GM18520 (cell line): ENCODE data around the gene ZNF316.
"Not testable (repeated sequence)": the region's sequence is repeated elsewhere in the genome, so short reads cannot be mapped to it uniquely, and the experiment has no call there.

Source experiments
- ATAC-seq: cut with Tn5 transposase; IDR thresholded peaks from one replicate; pipeline ENCODE4 v1.9.1; 2021; ENCODE audit not compliant: unreplicated experiment

Gene ZNF316

DNA sequence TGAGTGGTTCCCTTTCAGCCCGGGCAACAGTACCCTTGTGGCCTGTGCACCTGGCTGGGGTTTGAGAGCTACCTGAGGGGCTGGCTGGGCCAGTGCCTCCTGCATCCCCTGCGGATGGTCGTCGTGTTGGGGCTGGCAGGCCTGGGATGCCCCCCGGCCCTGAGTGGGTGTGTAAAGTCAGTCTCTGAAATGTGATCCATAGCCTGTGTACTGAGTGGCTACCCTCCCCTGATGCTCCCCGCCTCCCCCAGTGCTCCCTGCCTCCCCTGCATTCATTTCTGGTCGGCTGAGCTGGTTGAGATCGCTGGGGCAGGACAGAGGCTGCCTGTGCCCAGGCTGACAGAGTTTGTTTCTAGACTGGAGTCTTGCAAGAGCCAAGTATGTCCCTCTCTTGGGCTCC, 9.3 kb downstream of the ZNF316 start:
- no peak for ATAC-seq

DNA sequence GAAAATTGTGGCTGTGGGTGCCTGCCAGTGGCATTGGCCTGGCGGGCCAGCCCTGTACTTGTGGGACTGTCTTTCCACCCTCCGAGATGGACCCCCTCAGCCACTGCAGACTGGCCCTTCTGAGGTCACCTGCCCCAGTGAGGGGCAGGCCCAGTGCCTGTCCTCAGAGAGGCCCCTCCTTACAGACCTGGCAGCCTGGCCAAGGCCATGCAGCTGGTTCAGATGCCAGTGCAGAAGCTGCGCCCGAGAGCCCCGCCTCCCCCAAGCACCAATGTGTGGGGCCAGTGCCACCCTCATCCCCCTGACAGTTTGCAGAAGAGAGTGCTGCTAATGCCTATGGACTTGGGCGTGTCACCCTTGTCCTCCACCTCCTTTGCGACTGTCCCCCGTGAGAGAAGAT, 10.0 kb downstream of the ZNF316 start:
- ATAC-seq, result no peak

DNA sequence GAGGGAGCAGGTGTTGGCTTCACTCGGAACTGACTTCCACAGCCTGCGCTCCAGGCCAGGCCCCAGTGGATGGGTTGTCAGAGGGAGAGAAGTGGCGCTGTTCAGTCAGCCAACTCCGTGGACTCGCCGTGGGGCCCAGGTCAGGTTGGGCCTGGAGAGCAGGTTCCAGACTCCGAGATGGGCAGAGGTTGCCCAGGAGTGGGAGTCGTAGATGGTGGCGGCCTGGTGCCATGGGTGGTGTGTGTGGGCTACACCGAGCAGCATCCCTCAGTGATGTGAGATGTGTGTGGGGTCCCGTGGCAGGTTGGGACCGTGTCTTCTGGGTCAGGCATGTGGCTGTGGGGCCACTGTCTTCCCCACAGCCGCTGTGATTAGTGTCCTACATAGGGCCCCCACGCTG, 10.4 kb downstream of the ZNF316 start:
- ATAC-seq, result no peak

DNA sequence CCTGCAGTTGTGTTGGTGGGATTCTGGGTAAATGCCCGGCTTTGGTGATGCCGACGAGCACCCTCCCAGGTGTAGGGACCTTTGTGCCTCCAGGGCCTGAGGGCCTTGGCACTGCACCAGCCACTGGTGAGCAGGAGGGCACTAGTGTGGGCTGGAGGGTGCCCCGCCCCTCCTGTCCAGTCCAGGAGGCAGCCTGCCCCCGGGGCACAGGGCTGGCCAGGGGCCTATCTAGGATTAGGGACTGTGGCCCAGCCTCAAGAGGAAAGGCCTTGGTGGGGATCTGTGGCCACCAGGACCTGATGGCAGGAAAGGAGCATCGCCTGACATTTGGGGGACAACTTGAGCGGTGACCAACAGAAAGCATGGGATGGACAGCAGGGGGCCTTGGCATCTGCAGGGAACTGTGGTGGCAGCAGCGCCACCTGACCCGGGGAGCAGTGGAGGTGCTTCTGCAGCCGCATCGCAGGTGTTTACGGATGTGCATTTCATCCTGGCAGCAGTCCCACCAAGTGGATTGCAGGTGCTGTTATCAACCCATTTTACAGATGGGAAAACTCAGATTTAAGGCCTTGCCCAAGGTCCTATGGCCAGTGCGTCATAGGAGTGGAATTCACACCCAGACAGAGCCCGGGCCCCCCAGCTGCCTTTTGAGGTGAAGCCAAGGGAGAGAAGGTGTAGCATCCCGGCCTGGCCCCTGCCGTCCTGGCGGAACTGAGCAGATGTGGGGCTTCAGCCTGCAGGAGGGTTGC, 11.1 kb downstream of the ZNF316 start:
- no peak for ATAC-seq

DNA sequence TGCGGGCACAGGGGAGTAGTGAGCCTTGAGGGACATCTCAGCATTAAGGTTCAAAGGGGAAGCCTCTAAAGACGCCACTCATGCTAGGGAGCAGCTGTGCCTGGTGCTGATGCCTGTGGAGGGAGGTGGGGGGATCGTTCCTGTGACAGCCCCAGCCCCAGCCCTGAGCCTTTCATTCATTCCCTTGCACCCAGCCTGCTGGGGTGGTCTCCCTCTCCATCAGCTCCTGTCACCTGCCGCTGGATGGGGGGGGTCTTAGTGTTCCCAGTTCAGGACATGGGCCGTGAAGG, 11.6 kb downstream of the ZNF316 start:
- no peak for ATAC-seq

DNA sequence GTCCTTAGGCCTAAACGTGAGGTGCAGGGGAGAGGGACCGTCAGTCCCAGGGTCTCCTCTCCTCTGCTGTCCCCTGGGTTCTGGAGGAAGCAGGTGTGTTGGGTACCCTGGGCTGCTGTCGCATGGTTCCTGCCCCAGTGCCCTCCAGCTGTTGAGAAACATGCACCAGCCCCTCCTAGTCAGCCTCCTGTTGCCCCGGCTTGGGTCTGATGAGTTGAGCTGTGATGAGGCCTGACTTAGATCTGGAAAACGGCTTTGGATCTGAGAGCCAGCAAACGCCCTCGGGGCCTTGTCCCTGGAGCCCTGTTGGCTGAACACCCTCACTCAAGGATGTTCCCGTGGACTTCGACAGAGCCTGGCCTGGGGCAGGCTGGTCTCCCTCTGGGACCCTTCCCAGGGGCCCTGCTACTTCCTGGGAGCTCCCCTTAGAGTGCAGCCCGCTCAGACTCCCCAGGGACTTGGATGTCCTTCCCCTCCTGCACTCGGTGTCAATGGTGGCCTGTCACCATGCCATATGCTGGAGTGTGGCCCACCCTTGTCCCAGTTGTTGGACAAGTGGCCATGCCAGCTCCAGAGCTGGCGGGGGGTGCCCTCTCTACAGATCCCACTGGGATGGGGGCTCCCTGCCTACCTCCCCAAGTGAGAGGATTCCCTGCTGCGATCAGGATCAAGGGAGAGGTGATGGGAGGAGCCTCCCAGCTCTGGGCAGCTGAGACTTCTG, 12.3 kb downstream of the ZNF316 start:
- ATAC-seq, result no peak

DNA sequence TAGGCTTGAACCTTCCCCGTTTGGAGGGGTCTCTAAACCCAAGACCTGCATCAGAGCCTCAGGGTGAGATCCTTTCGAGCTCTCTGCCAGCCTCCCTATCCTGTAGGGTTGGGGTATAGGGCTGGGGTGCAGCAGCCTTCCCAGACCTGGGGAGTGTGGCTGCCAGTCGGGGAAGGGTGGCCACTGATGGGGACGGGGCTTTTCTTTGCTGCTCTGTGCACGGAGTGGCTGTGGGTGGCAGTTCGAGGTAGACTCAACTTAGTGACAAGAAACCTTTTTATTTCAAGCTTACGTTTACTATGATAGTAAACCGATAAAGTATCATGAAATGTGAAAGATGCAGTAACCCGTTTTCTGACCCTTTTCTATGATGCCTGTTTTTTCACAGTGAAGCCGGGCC, 13.0 kb downstream of the ZNF316 start:
- no peak for ATAC-seq

DNA sequence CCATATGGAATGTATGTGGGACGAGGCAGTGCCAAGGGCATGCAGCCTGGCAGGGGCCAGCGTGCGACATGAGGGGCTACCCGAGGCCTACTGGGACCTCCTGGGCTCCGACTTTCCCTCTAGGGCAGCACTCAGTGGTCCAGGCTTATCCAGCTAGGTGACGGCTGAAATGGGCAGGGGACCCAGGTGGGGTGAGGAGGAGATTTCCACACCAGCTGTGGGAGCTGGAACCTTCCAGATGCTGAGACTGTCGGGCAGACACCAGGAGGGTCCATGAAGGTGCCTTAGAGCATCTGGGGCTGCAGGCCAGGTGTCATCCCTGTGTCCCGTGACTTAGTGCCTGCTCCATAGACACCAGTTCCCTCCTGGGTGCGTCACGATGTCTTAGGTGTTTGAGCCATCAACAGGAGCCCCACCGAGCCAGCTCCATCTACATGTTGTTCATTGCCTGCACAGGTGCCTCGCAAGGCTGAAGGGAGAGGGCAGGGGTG, 13.4 kb downstream of the ZNF316 start:
- no peak for ATAC-seq

DNA sequence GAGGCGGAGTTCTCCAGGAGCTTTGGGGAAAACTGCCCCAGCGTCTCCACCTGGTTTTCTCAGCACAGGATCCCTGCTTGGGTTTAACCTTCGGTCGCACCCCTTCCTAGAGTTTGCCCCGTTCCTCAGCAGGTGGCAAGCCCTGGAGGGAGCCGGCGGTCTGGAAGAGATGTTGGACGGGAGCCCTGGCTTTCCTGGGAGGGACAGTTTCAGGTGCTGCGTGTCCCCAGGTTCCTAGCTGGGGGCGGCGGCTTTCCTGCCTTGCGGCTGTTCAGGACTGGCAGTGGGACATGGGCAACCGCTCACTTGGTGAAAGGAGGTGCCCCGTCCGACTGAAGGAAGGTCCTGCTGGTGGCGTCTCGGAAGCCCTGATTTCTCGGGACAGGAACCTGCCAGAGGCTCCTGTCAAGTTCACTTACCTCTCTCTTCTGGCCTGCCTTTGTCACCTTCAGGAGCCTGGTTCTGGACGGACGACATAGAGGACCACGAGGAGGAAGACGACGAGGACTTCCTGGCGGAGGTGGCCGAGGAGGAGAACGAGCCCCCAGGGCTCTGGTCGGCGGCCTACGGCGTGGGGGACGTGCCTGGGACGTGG, 14.8 kb downstream of the ZNF316 start:
- ATAC-seq, result no peak

DNA sequence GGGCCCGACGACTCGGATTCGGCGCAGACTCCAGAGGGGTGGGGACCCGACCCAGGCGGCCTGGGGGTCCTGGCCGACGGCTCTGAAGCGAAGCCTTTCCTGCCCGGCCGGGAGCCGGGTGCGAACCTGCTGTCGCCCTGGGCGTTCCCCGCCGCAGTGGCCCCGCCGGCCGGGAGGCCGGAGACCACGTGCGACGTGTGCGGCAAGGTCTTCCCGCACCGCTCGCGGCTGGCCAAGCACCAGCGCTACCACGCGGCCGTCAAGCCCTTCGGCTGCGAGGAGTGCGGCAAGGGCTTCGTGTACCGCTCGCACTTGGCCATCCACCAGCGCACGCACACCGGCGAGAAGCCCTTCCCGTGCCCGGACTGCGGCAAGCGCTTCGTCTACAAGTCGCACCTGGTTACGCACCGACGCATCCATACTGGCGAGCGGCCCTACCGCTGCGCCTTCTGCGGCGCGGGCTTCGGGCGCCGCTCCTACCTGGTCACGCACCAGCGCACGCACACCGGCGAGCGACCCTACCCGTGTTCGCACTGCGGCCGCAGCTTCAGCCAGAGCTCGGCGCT, 15.4 kb downstream of the ZNF316 start:
- no peak for ATAC-seq

DNA sequence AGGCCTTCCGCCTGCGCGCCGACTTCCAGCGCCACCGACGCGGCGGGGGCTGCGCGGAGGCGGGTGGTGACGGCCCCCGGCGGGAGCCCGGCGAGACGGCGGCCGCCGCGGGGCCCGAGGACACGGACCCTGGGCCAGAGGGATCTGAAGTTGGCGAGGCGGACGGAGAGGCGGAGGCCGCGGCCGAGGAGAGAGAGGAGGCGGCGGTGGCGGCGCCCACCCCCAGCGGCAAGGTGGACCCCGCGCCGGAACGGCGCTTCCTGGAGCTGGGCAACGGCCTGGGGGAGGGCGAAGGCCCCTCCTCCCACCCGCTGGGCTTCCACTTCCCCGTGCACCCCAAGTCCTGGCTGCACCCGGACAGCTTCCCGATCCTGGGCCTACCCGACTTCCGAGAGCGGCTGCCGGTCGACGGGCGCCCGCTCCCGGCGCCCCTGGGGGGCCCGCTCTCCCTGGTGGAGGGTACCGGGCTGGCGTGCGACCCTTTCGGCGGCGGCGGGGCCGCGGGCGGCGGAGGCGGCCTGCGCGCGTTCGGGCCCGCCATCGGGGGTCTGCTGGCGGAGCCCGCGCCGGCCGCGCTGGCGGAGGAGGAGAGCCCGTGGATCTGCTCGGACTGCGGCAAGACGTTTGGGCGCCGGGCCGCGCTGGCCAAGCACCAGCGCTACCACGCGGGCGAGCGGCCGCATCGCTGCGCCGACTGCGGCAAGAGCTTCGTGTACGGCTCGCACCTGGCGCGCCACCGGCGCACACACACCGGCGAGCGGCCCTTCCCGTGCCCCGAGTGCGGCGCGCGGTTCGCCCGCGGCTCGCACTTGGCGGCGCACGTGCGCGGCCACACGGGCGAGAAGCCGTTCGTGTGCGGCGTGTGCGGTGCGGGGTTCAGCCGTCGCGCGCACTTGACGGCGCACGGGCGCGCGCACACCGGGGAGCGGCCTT, 16.2 kb downstream of the ZNF316 start:
- no peak for ATAC-seq

DNA sequence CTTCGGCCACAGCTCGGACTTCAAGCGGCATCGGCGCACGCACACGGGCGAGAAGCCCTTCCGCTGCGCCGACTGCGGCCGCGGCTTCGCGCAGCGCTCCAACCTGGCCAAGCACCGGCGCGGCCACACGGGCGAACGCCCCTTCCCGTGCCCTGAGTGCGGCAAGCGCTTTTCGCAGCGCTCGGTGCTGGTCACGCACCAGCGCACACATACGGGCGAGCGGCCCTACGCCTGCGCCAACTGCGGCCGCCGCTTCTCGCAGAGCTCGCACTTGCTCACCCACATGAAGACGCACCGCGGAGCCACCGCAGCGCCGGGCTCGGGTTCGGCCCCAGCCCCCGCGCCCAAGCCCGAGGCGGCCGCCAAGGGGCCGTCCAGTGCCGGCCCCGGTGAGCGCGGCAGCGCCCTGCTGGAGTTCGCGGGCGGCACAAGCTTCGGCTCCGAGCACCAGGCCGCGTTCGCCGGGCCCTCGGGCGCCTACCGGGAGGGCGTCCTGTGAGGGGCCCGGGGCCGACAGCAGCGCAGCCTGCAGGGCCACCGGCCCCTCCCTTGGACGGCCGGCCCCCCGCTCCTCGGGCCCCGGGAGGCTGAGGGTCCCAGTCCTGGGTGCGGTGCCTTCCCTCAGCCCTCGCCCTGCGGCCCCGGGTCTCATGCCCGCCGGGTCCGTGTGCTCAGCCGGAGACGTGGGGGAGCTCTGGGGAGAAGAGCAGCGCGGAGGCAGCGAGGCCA, 17.2 kb downstream of the ZNF316 start:
- no peak for ATAC-seq

DNA sequence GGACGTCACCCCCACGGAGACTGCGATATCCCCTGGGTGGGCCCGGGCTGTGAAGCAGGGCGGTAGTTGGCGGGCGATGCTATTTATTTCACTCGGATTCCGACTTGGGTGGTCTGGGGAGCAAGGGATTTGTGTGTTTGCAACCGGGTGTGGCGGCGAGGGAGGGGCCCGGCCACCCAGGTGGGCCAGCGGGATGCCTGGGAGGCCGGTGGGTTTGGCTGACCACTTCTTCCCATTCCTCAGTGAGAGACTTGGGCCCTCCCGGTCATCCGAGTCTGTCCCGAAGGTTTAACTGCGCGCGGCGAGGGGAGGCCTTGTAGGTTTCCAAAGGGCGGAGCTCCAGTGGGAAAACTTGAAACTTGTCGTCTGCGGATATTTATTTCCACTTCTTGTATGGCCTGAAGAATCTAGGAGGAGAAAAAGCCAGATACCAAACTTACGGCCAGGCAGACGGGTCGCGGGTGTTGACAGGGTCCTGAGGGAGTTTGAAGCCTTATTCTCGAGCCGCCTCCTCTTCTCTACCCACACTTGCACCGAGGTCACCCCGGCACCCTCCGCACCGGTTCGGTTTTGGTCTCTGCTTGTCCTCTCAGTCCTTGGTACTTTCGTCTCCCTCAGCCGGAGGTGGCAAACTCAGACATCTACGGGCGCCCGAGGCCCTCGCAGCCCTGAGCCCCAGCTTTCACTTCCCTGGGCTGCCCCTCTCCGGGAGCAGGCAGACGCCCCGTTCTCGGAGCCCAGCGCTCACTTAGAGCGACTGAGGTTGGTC, 17.9 kb downstream of the ZNF316 start:
- ATAC-seq, result no peak

DNA sequence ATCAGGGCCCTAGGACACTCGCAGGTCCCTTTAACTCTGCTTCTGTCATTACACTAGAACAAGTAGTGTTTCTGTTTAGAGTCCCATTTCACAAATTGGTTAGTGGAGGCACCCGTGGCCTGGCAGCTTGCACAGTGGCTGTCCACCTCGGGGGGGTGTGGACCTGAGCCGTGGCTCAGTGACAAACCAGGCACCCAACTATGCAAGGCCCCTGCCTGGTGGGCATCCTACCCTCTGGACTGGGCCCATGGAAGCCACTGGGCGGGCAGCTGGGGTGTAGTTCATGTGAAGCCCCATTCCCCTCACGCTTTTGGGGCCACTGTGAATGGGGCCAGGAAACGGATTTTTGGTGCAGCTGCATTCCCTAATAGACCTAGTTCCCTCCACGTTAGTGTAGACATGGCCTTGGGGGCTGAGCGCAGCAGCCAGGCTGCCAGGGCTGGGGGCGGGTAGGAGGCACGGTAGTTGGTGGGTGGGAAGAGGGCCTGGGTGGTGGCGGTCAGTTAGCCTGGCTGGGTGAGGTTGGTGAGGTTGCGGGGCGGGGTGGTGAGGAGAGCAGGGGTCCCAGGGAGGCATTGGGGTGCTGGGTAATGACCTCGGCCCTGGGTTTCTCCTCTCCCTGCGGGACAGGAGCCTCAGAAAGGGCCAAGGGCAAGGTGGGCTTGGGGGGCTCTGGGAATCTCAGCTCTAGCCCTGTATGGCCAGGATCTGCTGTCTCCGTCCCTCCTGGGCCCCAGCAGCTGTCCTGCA, 18.7 kb downstream of the ZNF316 start:
- ATAC-seq, result no peak

DNA sequence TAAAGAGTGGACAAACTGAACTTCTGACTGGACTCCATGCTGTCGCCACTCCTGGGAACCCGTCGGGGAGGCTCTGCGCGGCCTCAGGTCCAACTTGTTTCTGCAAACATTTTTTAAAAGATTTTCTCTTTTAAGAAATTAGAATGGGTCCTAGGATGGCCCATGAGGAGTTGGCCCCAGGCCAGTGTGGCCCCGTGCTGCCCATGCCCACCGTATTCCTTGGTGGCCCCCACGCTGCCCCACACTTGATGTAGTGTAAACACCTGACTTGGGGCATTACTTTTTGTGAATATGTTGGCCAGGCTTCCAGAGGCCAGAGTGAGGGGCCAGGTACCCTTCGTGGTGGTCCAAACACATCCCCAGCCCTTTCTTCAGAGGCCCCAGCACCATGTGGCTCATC, 19.3 kb downstream of the ZNF316 start:
- no peak for ATAC-seq

DNA sequence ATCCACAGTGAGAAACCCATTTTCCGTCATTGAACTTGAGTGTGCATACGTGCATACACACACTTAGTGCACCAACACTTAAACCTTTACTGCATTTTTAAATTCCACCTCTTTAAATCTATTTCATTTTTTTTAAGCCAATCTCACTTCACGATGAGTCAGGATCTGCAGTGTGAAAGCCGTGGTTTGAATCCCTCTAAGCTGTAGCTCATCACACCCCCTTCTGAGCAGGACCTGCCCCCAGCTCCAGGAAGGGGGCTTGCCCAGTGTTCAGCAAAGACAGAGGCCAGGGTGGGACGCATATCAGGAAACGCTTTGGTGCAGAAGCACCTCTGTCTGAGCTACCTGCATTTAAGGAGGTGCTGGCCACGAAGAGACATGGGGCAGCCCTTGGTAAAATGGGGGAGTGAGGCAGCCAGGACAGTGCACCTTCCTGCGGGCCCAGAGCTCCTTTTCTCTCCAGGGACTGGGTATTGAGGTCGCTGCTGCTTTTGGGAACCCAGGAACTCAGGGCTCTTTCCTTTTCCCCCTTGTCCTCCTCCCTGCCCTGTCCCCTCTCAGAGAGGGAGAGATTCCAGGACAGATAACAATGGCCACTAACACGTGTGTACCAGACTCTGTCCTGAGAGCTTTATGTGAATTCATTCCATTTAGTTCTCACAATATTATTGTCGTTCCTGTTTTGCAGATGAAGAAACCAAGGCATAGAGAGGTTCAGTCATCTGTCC, 21.7 kb downstream of the ZNF316 start:
- ATAC-seq, result no peak

DNA sequence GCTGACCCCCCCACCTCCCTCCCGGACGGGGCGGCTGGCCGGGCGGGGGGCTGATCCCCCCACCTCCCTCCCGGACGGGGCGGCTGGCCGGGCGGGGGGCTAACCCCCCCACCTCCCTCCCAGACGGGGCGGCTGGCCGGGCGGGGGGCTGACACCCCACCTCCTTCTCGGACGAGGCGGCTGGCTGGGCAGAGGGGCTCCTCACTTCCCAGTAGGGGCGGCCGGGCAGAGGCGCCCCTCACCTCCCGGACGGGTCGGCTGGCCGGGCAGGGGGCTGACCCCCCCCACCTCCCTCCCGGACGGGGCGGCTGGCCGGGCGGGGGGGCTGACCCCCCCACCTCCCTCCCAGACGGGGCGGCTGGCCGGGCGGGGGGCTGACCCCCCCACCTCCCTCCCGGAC, 33.7 kb downstream of the ZNF316 start:
- not testable (repeated sequence) for ATAC-seq

DNA sequence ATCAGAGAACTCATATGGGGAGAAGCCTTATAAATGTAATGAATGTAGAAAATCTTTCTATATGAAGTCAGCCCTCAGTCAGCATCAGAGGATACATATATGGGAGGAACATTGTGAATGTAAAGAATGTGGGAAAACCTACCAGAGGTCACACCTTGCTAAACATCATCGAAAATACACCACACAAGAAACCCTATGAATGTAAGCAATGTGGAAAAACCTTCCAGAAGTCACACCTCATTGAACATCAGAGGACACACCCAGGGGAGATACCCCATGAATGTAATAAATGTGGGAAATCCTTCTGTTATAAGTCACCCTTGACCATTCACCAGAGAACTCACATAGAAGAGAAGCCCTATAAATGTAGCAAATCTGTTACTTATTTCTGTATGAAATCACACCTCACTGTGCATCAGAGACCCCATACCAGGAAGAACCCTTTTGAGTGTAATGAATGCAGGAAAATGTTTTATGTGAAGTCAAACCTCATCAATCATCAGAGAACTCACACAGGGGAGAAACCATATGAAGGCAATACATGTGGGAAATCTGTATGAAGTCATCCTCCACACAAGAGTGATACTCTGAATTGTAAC, 38.8 kb downstream of the ZNF316 start:
- ATAC-seq, result no peak
